Adrenal gland (tissue), 5 donors: ENCODE data around the gene NOX3.

ENCODE experiments used
- POLR2A ChIP-seq, 2 donors: fragments of 450-650 bp; IDR thresholded peaks; one replicate each; pipeline ENCODE4 v1.6.1; 2017; ENCODE audit warnings: antibody characterized with exemption in 2 of 2, mild to moderate bottlenecking in 2 of 2, moderate library complexity in 1 of 2
- TF ChIP-seq, protein P1 (sequence below), 6 experiments: fragments of 450-650 bp in 4 of 6; fragments of 200-600 bp in 2 of 6; sonication (generic) in 1 of 6; IDR thresholded peaks; 1 replicate in 5 of 6; 2 replicates in 1 of 6; pipeline versions ENCODE4 v1.5.1 to v1.8.0; 2016 to 2021; ENCODE audit warnings: antibody characterized with exemption in 6 of 6, mild to moderate bottlenecking in 2 of 6, moderate library complexity in 1 of 6
- donor health status: DM: no; HTN: no; CAD: no.

- TF ChIP-seq, protein P1, sequence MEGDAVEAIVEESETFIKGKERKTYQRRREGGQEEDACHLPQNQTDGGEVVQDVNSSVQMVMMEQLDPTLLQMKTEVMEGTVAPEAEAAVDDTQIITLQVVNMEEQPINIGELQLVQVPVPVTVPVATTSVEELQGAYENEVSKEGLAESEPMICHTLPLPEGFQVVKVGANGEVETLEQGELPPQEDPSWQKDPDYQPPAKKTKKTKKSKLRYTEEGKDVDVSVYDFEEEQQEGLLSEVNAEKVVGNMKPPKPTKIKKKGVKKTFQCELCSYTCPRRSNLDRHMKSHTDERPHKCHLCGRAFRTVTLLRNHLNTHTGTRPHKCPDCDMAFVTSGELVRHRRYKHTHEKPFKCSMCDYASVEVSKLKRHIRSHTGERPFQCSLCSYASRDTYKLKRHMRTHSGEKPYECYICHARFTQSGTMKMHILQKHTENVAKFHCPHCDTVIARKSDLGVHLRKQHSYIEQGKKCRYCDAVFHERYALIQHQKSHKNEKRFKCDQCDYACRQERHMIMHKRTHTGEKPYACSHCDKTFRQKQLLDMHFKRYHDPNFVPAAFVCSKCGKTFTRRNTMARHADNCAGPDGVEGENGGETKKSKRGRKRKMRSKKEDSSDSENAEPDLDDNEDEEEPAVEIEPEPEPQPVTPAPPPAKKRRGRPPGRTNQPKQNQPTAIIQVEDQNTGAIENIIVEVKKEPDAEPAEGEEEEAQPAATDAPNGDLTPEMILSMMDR (IDR thresholded peaks at IDR 0.05), result no peak
- TF ChIP-seq POLR2A (IDR thresholded peaks at IDR 0.05), result no peak
These were observed 84.4 kb downstream of the NOX3 start for GRCh38 chr6:155371230-155371629.
